ENCODE data around the gene IGFBPL1. TPM values are rescaled to one million over a fixed set of nuclear protein-coding genes. Genes with fewer than 3 reads are reported as not detected.

The IGFBPL1 gene
- total RNA-seq, 2 experiments from 2014 or later, result not detected

GRCh38 chr9:38441347-38442085 is 17.3 kb upstream of the IGFBPL1 start:
- Histone ChIP-seq H3K4me1 (ENCODE audit: insufficient read depth, low read length, poor library complexity, severe bottlenecking) (no peaks in the 10 kb centered on the region), H2AFZ (ENCODE audit: low read length) (no peak overlapping the region), H3K36me3 (ENCODE audit: insufficient read depth, low read length) (no peaks in the 10 kb centered on the region), H3K9me2 (ENCODE audit: insufficient read depth, low read length) (no peaks in the 10 kb centered on the region), H3K27ac (ENCODE audit: low read depth, low read length, poor library complexity, severe bottlenecking) (no peak overlapping the region), H3K4me2 (ENCODE audit: low read length) (no peak overlapping the region), H4K20me1 (ENCODE audit: insufficient read depth, low read length) (no peaks in the 10 kb centered on the region), H3K9me3 (ENCODE audit: low read length) (no peaks in the 10 kb centered on the region), H3K79me2 (ENCODE audit: insufficient read depth, low read depth, low read length) (no peaks in the 10 kb centered on the region), H3K4me3 (ENCODE audit: low read depth, low read length, poor library complexity, severe bottlenecking) (no peak overlapping the region)
- TF ChIP-seq, protein P1, sequence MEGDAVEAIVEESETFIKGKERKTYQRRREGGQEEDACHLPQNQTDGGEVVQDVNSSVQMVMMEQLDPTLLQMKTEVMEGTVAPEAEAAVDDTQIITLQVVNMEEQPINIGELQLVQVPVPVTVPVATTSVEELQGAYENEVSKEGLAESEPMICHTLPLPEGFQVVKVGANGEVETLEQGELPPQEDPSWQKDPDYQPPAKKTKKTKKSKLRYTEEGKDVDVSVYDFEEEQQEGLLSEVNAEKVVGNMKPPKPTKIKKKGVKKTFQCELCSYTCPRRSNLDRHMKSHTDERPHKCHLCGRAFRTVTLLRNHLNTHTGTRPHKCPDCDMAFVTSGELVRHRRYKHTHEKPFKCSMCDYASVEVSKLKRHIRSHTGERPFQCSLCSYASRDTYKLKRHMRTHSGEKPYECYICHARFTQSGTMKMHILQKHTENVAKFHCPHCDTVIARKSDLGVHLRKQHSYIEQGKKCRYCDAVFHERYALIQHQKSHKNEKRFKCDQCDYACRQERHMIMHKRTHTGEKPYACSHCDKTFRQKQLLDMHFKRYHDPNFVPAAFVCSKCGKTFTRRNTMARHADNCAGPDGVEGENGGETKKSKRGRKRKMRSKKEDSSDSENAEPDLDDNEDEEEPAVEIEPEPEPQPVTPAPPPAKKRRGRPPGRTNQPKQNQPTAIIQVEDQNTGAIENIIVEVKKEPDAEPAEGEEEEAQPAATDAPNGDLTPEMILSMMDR (conservative IDR thresholded peaks at IDR 0.05; ENCODE audit: low read length), result no peak
- TF ChIP-seq EZH2phosphoT487 (IDR thresholded peaks at IDR 0.05; ENCODE audit: borderline replicate concordance, low read depth, low read length), result no peak
- DNase-seq (ENCODE audit: low spot score), result no peak
- POLR2A ChIA-PET, result no interaction called here
- no TSS peak for BruUV-seq (replicated peaks)
- intact Hi-C loops (cut with micrococcal nuclease; ENCODE audit: unreplicated experiment), result no loop called here
- CTCF ChIA-PET (ENCODE audit: unreplicated experiment), result no interaction called here

DNA sequence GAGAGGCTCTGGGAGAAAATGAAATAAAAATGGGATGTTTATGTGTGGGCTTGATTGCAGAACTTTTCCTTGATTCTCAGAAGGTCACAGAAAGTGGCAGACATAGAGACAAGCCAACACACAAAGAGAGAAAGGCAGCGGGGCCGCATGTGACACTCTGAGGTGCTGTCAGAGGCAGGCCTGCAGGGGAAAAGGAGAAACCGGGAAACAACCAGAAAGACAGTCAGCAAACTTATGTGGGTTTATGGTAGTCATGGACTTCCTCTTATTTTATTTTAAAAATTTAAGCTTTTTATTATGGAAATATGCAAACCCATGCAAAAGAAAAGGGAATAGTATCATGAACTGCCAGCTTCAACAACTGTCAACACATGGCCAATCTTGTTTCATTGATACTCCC is 16.3 kb upstream of the IGFBPL1 start:
- Histone ChIP-seq H3K4me1 (ENCODE audit: insufficient read depth, low read length, poor library complexity, severe bottlenecking) (no peaks in the 10 kb centered on the region), H3K36me3 (ENCODE audit: insufficient read depth, low read length) (no peaks in the 10 kb centered on the region), H2AFZ (ENCODE audit: low read length) (no peak overlapping the region), H3K4me2 (ENCODE audit: low read length) (no peak overlapping the region), H3K27ac (ENCODE audit: low read depth, low read length, poor library complexity, severe bottlenecking) (no peak overlapping the region), H4K20me1 (ENCODE audit: insufficient read depth, low read length) (no peaks in the 10 kb centered on the region), H3K4me3 (ENCODE audit: low read depth, low read length, poor library complexity, severe bottlenecking) (no peak overlapping the region), H3K79me2 (ENCODE audit: insufficient read depth, low read depth, low read length) (no peaks in the 10 kb centered on the region), H3K9me2 (ENCODE audit: insufficient read depth, low read length) (no peaks in the 10 kb centered on the region), H3K9me3 (ENCODE audit: low read length) (no peaks in the 10 kb centered on the region)
- CTCF ChIA-PET (ENCODE audit: unreplicated experiment), result no interaction called here
- BruUV-seq (replicated peaks), result no TSS peak
- intact Hi-C loops (cut with micrococcal nuclease; ENCODE audit: unreplicated experiment), result no loop called here
- POLR2A ChIA-PET, result no interaction called here
- TF ChIP-seq, protein P1 (conservative IDR thresholded peaks at IDR 0.05; ENCODE audit: low read length), result no peak
- TF ChIP-seq EZH2phosphoT487 (IDR thresholded peaks at IDR 0.05; ENCODE audit: borderline replicate concordance, low read depth, low read length), result no peak
- no peak for DNase-seq (ENCODE audit: low spot score)

DNA sequence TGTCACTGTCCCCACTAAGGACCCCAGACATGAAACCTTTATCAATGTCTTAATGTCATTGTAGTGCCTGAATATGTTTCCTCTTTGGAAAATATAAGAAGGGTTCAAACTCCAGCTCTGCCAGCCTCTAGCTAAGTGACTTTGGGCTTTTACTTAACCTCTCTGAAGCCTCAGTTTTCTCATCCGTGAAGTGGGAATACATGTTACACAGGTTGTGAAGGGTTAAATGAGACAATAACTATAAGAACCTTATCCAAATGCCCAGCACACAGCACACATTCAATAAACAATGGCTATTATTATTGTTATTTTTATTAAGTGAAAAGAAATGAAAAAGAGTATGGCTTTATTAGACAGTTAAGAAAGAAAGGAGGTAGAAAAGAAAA is 15.7 kb upstream of the IGFBPL1 start:
- POLR2A ChIA-PET, result no interaction called here
- no TSS peak for BruUV-seq (replicated peaks)
- Histone ChIP-seq H4K20me1 (ENCODE audit: insufficient read depth, low read length) (no peaks in the 10 kb centered on the region), H3K4me2 (ENCODE audit: low read length) (no peak overlapping the region), H3K36me3 (ENCODE audit: insufficient read depth, low read length) (no peaks in the 10 kb centered on the region), H3K9me2 (ENCODE audit: insufficient read depth, low read length) (no peaks in the 10 kb centered on the region), H3K4me1 (ENCODE audit: insufficient read depth, low read length, poor library complexity, severe bottlenecking) (no peaks in the 10 kb centered on the region), H3K79me2 (ENCODE audit: insufficient read depth, low read depth, low read length) (no peaks in the 10 kb centered on the region), H3K9me3 (ENCODE audit: low read length) (no peaks in the 10 kb centered on the region), H2AFZ (ENCODE audit: low read length) (no peak overlapping the region), H3K27ac (ENCODE audit: low read depth, low read length, poor library complexity, severe bottlenecking) (no peak overlapping the region), H3K4me3 (ENCODE audit: low read depth, low read length, poor library complexity, severe bottlenecking) (no peak overlapping the region)
- no peak for TF ChIP-seq EZH2phosphoT487 (IDR thresholded peaks at IDR 0.05; ENCODE audit: borderline replicate concordance, low read depth, low read length)
- TF ChIP-seq, protein P1 (conservative IDR thresholded peaks at IDR 0.05; ENCODE audit: low read length), result no peak
- CTCF ChIA-PET (ENCODE audit: unreplicated experiment), result no interaction called here
- DNase-seq (ENCODE audit: low spot score), result no peak
- intact Hi-C loops (cut with micrococcal nuclease; ENCODE audit: unreplicated experiment), result no loop called here
